HG03460 (cell line): ENCODE results near the gene INO80.
A peak's percentile ranks its signal among the peaks of the same experiment; 100 is the strongest.
"Not testable (repeated sequence)": the region's sequence is repeated elsewhere in the genome, so short reads cannot be mapped to it uniquely, and the experiment has no call there.

Experiments
- ATAC-seq: cut with Tn5 transposase; IDR thresholded peaks from one replicate; pipeline ENCODE4 v1.9.1; 2021; ENCODE audit not compliant: unreplicated experiment

The INO80 gene

DNA sequence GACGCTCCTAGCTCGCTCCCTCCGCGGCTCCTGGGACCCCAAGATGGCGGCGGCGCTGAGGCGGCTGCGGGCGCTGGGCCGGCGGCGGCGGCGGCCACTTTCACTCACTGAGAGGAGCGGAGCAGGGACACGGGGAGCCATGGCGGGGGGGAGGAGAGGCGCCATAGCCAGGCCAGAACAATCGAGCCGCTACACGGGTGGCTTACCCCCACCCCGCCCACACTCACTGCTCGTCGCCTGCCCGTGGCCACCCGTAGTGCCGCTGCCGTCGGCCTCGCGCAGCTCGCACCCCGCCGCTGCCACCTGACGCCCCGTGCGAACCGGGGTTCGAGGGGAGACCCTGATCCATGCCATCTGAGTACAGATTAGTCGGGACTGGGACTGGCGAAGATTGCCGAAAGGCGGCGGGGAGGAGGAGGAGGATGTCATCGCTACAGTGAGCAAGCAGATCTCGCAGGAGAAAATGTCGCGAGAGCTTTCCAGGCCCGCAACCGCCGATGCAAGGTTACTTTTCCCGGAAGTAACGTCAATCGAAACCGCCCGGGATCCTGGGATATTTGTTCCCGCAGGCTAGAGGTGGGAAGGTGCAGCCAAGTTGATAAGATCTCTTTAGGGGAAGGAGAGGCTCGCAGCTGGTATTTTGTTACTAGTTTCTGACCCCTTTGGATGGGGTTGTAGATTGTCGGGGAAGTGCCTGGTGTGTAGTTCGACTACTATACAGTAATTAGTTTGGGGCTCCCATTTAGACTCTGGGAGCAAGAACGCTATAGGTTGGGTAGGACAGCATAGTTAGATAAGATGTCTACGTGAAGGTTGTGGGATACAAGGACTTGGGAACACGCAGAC is at the start of gene INO80:
INO80 (minus strand) TSS at position 165 of the 846 bp plus-strand sequence. CDS start 19,970 bp downstream, outside the sequence.
- ATAC-seq = peak; percentile 63

DNA sequence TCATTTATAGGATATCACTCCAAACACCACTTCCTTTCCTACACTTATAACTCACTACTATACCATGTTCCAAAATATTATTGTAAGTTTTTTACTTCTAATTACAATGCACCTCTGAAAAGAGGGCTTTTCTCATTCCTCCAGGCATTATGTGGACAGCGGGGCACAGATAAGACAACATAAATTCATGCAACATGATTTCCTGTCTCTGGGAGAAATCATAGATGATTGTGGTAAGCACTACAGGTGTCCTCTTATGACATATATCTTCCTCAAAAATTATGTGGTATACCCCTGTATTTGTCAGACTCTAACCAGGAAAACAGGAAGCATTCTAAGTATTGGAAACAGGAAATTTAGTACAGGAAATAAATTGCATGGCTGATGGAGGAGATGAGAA is 45.7 kb upstream of the INO80 start:
- no peak for ATAC-seq

GRCh38 chr15:41161336-41161735 is 45.3 kb upstream of the INO80 start:
- ATAC-seq = no peak

GRCh38 chr15:41160639-41161315 is 44.7 kb upstream of the INO80 start:
- no peak for ATAC-seq

DNA sequence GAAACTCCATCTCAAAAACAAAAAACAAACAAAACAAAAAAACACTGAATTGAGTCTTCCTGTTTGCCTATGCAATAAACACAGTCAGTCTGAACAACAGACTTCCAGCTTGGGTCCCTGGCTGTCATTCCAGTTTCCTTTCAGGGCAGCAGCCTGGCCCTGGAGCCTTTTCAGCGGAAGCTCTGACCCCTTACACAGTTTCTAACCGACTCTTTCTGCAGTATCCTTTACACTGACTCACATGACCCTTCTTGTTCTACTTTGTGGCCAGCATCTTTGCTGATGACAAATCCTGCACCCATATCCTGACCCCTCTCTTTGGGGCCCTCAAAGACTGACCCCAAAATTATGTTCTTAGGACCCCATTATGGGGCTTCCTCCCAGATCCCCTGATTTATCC is 38.3 kb upstream of the INO80 start:
- ATAC-seq = no peak

- no peak for ATAC-seq
Observed at GRCh38 chr15:41153733-41154132, 37.7 kb upstream of the INO80 start.

GRCh38 chr15:41151451-41152005 is 35.4 kb upstream of the INO80 start:
- ATAC-seq = no peak

DNA sequence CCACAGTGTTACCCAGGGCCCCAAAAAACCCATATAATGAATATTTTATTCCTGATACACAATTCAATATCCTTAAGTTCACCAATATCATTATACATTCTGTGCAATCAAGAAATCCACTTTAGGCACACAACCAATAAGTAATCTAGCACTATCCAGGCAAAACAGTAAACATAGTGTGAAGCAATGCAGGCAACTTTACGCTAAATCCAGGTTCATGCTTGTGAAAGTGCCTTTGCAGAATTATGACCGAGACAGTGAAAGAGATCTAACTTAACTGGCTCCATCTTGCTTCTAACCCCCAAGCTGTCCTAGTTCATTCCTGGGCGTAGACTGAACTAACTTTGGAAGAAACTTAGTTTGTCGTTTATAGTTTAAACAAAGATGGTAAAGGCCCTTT is 34.2 kb upstream of the INO80 start:
- ATAC-seq = no peak

DNA sequence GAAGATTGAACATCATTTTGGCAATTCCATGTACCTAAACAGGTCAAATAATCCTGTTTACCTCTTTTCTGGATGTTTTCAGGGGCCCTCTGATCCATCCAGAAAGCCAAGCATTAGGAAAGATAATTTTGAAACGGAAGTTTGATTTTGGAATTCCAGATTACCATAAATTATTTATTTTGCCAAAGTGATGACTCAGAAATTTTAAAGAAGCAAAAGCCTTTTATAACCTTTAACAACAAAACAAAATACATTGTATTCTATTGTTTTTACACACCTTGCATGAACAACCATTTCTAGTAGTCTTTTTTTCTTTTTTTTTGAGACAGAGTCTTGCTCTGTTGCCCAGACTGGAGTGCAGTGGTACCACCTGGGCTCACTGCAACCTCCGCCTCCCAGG is 32.0 kb upstream of the INO80 start:
- ATAC-seq = no peak

- no peak for ATAC-seq
Observed at GRCh38 chr15:41139619-41140018, 23.5 kb upstream of the INO80 start.

DNA sequence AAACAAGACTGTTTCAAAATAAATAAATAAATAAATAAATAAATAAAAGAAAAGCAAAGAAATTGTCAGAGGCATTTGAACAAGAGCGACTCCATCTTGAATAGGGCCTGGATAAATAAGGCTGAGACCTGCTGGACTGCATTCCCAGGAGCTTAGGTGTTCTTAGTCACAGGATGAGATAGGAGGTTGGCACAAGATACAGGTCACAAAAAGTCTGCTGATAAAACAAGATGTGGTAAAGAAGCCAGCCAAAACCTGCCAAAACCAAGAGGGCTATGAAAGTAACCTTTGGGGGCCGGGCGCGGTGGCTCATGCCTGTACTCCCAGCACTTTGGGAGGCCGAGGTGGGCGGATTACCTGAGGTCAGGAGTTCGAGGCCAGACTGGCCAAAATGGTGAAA is 23.0 kb upstream of the INO80 start:
- ATAC-seq = not testable (repeated sequence)

- not testable (repeated sequence) for ATAC-seq
Observed at GRCh38 chr15:41135580-41135979, 19.5 kb upstream of the INO80 start.

DNA sequence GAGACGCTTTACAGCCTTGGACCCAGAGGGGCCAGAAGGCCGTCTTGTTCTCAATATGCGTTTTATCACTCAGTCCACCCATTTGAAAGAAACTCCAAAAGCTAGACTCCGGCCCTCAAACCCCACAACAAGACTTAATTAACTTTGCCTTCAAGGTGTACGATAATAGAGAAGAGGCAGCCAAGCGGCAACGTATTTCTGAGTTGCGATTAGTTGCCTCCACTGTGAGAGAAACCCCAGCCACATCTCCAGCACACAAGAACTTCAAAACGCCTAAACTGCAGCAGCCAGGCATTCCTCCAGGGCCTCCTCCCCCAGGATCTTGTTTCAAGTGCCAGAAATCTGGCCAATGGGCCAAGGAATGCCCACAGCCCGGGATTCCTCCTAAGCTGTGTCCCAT is 17.4 kb upstream of the INO80 start:
- no peak for ATAC-seq

GRCh38 chr15:41132094-41132493 is 16.0 kb upstream of the INO80 start:
- not testable (repeated sequence) for ATAC-seq

GRCh38 chr15:41128174-41128902 is 12.3 kb upstream of the INO80 start:
- no peak for ATAC-seq

GRCh38 chr15:41125931-41126642 is 10.0 kb upstream of the INO80 start:
- ATAC-seq = no peak

DNA sequence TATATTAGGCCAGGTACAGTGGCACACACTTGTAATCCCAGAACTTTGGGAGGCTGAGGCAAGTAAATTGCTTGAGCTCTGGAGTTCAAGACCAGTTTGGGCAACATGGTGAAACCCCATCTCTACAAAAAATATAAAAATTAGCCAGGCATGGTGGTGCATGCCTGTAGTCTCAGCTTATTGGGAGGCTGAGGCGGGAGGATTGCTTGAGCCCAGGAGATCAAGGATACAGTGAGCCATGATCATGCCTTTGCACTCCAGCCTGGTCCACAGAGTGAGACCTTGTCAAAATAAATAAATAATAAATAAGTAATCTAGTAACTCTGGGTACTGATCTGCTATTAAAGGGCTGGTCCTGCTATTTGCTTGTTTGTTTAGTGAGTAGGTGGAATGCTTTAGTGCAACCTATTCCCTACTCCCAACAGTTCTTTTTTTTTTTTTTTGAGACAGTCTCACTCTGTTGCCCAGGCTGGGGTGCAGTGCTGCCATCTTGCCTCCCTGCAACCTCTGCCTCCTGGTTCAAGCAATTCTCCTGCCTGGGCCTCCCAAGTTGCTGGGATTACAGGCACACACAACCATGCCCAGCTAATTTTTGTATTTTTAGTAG is 9.1 kb upstream of the INO80 start:
- no peak for ATAC-seq

- no peak for ATAC-seq
Observed at GRCh38 chr15:41124058-41124457, 8.0 kb upstream of the INO80 start.

DNA sequence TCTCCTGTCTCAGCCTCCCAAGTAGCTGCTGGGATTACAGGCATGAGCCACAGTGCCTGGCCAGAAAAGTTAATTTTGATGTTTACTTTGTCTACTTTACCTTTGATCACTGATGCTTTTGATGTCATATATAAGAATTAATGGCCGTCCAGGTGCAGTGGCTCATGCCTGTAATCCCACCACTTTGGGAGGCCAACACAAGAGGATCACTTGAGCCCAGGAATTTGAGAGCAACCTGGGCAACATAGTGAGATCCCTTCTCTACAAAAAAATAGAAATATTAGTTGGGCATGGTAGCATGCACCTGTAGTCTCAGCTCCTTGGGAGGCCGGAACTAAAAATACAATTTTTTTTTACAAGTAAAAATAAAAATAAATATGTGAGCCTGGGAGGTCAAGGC is 6.8 kb upstream of the INO80 start:
- no peak for ATAC-seq

DNA sequence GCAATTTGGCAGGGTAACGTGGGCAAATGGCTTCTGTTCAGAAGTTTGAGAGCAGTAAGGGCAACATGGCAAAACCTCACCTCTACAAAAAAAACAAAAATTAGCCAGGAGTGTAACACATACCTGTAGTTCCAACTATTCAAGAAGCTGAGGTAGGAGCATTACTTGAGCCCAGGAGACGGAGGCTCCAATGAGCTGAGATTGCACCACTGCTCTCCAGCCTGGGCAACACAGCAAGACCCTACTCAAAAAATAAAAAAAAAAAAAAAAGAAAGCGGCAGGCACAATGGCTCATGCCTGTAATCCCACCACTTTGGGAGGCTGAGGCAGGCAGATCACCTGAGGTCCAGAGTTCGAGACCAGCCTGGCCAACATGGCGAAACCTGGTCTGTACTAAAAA is 5.9 kb upstream of the INO80 start:
- no peak for ATAC-seq

GRCh38 chr15:41116962-41117252 is 827 bp upstream of the INO80 start:
- no peak for ATAC-seq
